MCF 10A (cell line): ENCODE data around the gene ZNF532. TPM values are rescaled to one million over a fixed set of nuclear protein-coding genes. Genes with fewer than 3 reads are reported as not detected.

Experiments
- Bru-seq: library from RNA; stranded (reverse); fragments of 400-500 nt; gene quantifications from one replicate; lab custom pipeline; 2021; lab: Mats Ljungman, UMichigan
- BruChase-seq, 2 experiments: library from RNA; stranded (reverse); fragments of 400-500 nt; gene quantifications; one replicate each; lab custom pipeline; 2021; lab: Mats Ljungman, UMichigan
- BruUV-seq: library from RNA; stranded (reverse); fragments of 400-500 nt; replicated peaks from 2 replicates; lab custom pipeline; 2021; lab: Mats Ljungman, UMichigan
- CTCF ChIA-PET: fragments of 300-600 bp; sonication (Branson Sonifier 250); formaldehyde crosslinking; extraction: SDS; loops from one replicate; lab custom pipeline; 2021; ENCODE audit warnings: antibody characterized with exemption, inconsistent platforms; lab: Yijun Ruan, JAX
- POLR2A ChIA-PET: fragments of 300-600, 350-650 bp; sonication (Branson Sonifier 250); formaldehyde crosslinking; extraction: SDS; loops from one replicate; lab custom pipeline; 2020; ENCODE audit warnings: antibody characterized with exemption, inconsistent platforms; lab: Yijun Ruan, JAX
- DNase-seq: peaks from one replicate; pipeline ENCODE4 v3.0.0-alpha.2; 2018; ENCODE audit not compliant: unreplicated experiment
- H3K27ac Mint-ChIP-seq: one replicate; pipeline ENCODE4 v1.8.0; 2022; ENCODE audit warnings: mild to moderate bottlenecking, low read depth, mixed read lengths; ENCODE audit not compliant: unreplicated experiment
- H3K27me3 Mint-ChIP-seq: one replicate; pipeline ENCODE4 v1.8.0; 2022; ENCODE audit warnings: mixed read lengths; ENCODE audit not compliant: insufficient read depth, unreplicated experiment
- H3K36me3 Mint-ChIP-seq: one replicate; pipeline ENCODE4 v1.8.0; 2022; ENCODE audit warnings: mild to moderate bottlenecking, moderate library complexity, mixed read lengths; ENCODE audit not compliant: insufficient read depth, unreplicated experiment
- H3K4me1 Mint-ChIP-seq: one replicate; pipeline ENCODE4 v1.8.0; 2022; ENCODE audit warnings: mixed read lengths; ENCODE audit not compliant: insufficient read depth, unreplicated experiment
- H3K4me3 Mint-ChIP-seq: one replicate; pipeline ENCODE4 v1.8.0; 2022; ENCODE audit warnings: mild to moderate bottlenecking, moderate library complexity, mixed read lengths; ENCODE audit not compliant: unreplicated experiment
- H3K9me3 Mint-ChIP-seq: one replicate; pipeline ENCODE4 v1.8.0; 2022; ENCODE audit warnings: mixed read lengths; ENCODE audit not compliant: unreplicated experiment
- intact Hi-C: fragments of 100-400 bp; cut with micrococcal nuclease; formaldehyde crosslinking; loops from 2 replicates; pipeline ENCODE4 v1.14.1; 2022
- long read RNA-seq: library from polyadenylated mRNA; stranded (forward); transcript quantifications from one replicate; pipeline ENCODE4 v2.0.0, GENCODE V29; 2022
- total RNA-seq: library from RNA; stranded (reverse); gene quantifications from 2 replicates; pipeline ENCODE4 v1.2.3, GENCODE V29; 2022
- TF ChIP-seq, protein P1 (sequence below): fragments of 200-600 bp; IDR thresholded peaks from one replicate; pipeline ENCODE4 v1.8.0; 2022; ENCODE audit warnings: antibody characterized with exemption, mild to moderate bottlenecking; ENCODE audit not compliant: unreplicated experiment

ZNF532 gene, protein sequence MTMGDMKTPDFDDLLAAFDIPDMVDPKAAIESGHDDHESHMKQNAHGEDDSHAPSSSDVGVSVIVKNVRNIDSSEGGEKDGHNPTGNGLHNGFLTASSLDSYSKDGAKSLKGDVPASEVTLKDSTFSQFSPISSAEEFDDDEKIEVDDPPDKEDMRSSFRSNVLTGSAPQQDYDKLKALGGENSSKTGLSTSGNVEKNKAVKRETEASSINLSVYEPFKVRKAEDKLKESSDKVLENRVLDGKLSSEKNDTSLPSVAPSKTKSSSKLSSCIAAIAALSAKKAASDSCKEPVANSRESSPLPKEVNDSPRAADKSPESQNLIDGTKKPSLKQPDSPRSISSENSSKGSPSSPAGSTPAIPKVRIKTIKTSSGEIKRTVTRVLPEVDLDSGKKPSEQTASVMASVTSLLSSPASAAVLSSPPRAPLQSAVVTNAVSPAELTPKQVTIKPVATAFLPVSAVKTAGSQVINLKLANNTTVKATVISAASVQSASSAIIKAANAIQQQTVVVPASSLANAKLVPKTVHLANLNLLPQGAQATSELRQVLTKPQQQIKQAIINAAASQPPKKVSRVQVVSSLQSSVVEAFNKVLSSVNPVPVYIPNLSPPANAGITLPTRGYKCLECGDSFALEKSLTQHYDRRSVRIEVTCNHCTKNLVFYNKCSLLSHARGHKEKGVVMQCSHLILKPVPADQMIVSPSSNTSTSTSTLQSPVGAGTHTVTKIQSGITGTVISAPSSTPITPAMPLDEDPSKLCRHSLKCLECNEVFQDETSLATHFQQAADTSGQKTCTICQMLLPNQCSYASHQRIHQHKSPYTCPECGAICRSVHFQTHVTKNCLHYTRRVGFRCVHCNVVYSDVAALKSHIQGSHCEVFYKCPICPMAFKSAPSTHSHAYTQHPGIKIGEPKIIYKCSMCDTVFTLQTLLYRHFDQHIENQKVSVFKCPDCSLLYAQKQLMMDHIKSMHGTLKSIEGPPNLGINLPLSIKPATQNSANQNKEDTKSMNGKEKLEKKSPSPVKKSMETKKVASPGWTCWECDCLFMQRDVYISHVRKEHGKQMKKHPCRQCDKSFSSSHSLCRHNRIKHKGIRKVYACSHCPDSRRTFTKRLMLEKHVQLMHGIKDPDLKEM (N-terminal part only)
- total RNA-seq (64.1 and 67.6 TPM in 2 replicates), Bru-seq, nascent RNA (percentile 73 among the genes with signal in this experiment), BruChase-seq, experiment 1, labeled RNA remaining after a 6-hour chase (percentile 78 among the genes with signal in this experiment), BruChase-seq, experiment 2, labeled RNA remaining after a 2-hour chase (percentile 68 among the genes with signal in this experiment)
- long read RNA-seq, full-length matches to known transcripts: 3 of 26 reads
- long read RNA-seq, partial matches to known transcripts: 3 of 26 reads
- long read RNA-seq, other reads (novel, unspliced or antisense): 20 of 26 reads

DNA sequence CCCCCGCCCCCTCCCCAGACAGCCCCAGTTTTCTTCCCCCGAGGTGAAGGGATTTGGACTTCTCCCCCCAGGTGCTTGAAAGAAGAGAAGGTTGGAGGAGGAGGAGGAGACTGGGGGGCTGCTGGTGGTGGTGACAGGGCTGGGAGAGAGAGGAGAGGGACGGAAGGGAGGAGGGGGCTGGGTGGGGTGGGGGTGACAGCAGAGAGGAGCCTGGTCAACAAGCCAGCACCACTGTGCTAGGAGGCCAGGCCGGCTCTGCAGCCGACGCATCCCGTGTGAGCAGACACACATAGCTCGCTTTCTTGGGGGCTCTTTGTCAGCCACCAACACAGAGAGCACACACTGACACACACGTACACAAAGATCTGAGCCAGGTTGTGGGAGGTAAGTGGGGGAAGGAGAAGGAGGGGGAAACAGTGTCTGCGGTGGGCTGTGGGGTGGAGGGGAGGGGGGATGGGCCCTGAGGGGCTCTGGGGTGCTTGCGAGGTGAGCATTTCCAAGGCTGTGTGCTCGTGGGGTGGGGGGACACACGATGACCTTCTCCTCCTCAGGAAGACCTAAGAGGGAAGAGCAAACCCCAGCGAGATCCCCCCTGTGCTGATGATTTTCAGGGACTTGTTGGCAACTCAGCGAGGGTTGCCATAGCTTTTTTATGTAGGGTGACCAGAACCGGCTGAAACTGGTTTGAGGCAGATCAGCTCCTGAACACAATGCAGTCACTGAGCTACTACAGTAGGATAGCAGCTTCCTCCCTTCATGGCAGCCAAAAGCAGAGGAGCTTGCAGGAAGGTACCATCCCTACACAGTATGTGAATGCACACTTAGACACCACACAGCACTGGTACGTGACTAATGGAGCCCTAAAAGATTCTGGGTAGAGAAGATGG is at the start of gene ZNF532:
TSS of gene ZNF532 (plus strand) at position 732 of the 887 bp plus-strand sequence. CDS start 53,411 bp downstream, outside the sequence.
- Mint-ChIP-seq H3K27me3 (no peaks in the 10 kb centered on the region), H3K4me1 (peaks cover 30% of the 10 kb centered on the region), H3K9me3 (no peaks in the 10 kb centered on the region), H3K27ac (peak within 1 kb of the TSS; percentile 87), H3K4me3 (peak within 1 kb of the TSS; percentile 65), H3K36me3 (peaks cover 15% of the 10 kb centered on the region)
- intact Hi-C loops: loop anchor here (10.0 kb wide), 1 partner anchor 80 kb away; no protein-coding TSS in a partner anchor
- TF ChIP-seq, protein P1, sequence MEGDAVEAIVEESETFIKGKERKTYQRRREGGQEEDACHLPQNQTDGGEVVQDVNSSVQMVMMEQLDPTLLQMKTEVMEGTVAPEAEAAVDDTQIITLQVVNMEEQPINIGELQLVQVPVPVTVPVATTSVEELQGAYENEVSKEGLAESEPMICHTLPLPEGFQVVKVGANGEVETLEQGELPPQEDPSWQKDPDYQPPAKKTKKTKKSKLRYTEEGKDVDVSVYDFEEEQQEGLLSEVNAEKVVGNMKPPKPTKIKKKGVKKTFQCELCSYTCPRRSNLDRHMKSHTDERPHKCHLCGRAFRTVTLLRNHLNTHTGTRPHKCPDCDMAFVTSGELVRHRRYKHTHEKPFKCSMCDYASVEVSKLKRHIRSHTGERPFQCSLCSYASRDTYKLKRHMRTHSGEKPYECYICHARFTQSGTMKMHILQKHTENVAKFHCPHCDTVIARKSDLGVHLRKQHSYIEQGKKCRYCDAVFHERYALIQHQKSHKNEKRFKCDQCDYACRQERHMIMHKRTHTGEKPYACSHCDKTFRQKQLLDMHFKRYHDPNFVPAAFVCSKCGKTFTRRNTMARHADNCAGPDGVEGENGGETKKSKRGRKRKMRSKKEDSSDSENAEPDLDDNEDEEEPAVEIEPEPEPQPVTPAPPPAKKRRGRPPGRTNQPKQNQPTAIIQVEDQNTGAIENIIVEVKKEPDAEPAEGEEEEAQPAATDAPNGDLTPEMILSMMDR: no peak
- no TSS peak for BruUV-seq
- peak; percentile 55 for DNase-seq
- CTCF ChIA-PET: interaction anchor here (0.8 kb wide), 1 partner anchor 93 kb away, joined by 3 read pairs; no protein-coding TSS in a partner anchor
- POLR2A ChIA-PET: interaction anchor here (0.6 to 1.2 kb wide), 7 partner anchors 9 to 96 kb away, joined by 3 to 9 read pairs (median 3); no protein-coding TSS in a partner anchor

DNA sequence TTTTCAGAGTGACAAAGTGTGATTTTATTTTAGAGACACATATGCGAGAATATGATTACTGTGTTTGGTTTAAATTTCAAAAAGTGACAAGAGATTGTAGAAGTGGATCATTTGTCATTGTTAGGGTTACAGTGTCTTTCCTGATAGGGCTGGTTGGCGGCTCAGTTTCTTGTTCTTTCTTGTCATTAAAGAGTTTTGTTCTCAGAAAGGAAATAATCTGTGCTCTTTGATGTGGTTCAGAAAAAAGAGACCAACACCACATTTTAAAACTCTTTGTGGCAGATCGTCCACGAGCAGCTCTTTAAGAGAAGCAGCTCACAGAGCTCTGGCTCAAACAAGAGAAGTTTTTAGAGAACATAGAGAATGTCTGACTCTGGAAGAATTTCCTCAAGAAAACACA is 45.6 kb upstream of the ZNF532 start:
- no TSS peak for BruUV-seq
- Mint-ChIP-seq H3K9me3 (no peaks in the 10 kb centered on the region), H3K27ac (no peak overlapping the region), H3K4me1 (no peaks in the 10 kb centered on the region), H3K4me3 (no peak overlapping the region), H3K27me3 (no peaks in the 10 kb centered on the region), H3K36me3 (no peaks in the 10 kb centered on the region)
- ChIA-PET POLR2A (no interaction called here), CTCF (interaction anchor here (1.2 kb wide), 1 partner anchor 266 kb away, joined by 3 read pairs; no protein-coding TSS in a partner anchor)
- TF ChIP-seq, protein P1: no peak
- intact Hi-C loops: no loop called here
- no peak for DNase-seq

DNA sequence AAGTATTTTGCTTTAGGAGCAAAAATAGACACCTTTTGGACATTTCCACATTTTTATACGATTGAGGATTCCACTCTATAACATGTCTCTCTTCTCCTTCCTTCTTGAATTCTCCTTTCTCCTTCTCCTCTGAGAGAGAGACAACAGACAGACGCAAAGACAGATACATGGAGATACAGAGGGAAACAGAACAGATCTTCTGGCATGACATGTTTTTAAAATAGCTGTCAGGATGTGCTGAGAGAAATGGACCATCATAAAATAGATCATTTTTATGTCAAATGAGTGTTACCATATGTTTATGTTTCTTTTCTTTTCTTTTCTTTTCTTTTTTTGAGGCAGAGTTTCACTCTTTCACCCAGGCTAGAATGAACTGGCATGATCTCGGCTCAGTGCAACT is 44.4 kb upstream of the ZNF532 start:
- intact Hi-C loops: no loop called here
- POLR2A ChIA-PET: interaction anchor here (0.5 kb wide), 1 partner anchor 322 kb away, joined by 3 read pairs; no protein-coding TSS in a partner anchor
- no peak for DNase-seq
- no TSS peak for BruUV-seq
- H3K27me3 Mint-ChIP-seq: no peaks in the 10 kb centered on the region
- H3K9me3 Mint-ChIP-seq: no peaks in the 10 kb centered on the region
- peaks cover 4% of the 10 kb centered on the region for H3K4me1 Mint-ChIP-seq
- CTCF ChIA-PET: interaction anchor here (0.7 to 1.2 kb wide), 2 partner anchors 55 to 265 kb away, joined by 3 read pairs; no protein-coding TSS in a partner anchor
- H3K36me3 Mint-ChIP-seq: no peaks in the 10 kb centered on the region
- no peak overlapping the region for H3K27ac Mint-ChIP-seq
- TF ChIP-seq, protein P1: no peak
- H3K4me3 Mint-ChIP-seq: no peak overlapping the region
